GM19240 (cell line): Measurements from ENCODE around the gene TFAP2D.

Experiments
- DNase-seq: peaks from one replicate; pipeline ENCODE4 v3.0.0; 2011; ENCODE audit warnings: low spot score; ENCODE audit not compliant: insufficient read length

Gene TFAP2D

DNA sequence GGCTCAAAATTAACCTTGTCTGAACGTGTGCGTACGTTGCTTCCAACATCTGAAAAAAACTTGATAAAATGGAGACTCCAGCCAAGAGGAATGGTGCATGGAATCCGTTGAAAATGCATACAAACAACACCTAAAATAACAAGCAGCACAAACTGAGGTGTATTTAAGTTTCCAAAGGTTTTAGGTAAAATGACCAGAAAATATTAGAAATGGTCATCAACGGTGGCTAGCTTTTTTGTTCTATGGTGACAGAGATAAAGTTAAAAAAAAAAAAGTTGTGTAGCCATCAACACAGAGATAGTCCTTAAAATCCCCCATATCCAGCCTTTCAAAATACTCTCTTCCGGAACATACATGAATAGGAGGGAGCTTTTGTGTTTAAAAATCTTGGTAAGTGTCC lies 104.7 kb downstream of the TFAP2D start:
- no peak for DNase-seq

DNA sequence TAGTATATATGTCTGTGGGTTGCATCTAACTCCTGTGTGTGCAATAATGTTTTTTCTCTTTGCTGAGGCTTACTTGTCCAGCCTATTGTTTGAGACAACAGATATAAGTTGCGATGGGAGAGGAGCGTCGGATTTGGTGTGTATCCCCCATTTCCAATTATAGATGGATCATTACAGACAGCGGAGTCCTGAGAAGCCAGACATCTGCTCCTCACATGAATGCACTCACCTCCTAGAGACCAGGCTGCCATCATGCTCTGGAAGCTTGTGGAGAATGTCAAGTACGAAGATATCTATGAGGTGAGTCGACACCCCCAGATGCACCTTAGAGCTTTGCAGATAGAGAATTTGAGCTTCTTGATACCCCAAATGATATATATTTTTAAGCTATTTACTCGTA lies 105.3 kb downstream of the TFAP2D start, which contains the start of gene TFAP2B:
TFAP2B (plus strand) TSS at position 199 of the 400 bp plus-strand sequence; CDS start at position 220, 21 bp downstream.
- DNase-seq: no peak

DNA sequence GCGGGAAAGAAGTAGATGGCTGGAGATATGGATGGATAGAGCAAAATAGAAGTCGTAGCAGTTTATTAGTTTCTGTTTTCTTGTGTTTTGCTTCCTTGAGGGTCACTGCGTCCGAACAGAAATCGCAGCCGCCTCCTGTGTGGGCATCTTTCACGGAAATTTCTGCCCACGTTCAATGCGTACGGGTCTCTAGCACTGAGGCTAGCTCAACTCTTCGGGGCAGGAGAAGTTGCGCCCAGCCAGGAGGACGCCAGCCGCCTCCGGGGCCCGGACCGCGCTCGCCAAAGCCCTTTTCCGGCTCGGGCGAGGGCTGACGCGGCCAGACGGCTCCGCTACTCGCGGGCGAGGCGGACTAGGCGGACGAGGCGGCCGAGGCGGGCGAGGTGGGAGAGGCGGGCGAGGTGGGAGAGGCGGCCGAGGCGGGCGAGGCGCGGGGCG lies 106.2 kb downstream of the TFAP2D start:
- no peak for DNase-seq

DNA sequence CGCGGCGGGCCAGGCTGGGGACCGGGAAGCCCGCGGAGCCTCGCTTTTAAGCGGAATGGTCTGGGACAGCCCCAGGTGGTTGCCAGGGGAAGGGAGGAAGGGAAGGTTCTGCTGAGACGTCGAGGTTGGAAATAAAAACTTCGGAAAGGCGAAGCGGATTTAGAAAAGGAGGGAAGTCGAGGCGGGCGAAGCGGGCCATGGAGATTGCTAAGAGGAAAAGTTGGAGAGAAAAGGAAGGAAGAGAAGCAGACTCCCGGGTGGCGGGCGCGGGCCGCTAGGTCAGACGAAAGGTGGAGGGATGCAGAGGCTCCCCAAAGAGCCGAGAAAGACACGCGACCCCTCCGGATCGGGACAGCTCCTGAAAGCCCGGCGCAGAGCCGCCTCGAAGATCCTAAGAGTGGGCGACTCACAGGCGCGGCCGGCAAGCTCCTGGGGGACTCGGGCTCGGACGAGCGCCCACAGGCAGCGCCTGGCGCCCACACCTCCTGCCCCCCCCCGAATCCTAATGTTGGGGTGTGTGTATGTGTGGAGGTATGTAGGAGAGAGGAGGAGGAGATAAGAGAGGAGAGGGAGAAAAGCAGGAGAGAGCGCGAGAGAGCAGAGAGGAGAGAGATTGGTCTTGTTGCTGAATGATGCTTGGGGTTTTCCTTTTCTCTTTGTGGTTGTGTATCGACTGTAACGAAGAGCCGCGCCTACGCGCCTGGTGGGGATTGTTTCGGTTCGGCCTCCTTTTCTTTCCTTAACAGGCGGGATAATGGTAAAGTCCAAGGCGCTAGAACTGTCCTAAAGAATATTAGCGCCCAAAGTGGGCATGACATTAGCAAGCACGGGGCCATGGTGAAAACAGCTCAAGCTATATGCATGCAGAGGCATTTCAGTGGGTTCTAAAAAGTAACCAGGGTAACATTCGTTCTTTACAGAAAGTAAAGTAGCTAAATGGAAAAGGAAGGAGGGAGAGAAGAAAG lies 106.9 kb downstream of the TFAP2D start:
- DNase-seq: no peak

DNA sequence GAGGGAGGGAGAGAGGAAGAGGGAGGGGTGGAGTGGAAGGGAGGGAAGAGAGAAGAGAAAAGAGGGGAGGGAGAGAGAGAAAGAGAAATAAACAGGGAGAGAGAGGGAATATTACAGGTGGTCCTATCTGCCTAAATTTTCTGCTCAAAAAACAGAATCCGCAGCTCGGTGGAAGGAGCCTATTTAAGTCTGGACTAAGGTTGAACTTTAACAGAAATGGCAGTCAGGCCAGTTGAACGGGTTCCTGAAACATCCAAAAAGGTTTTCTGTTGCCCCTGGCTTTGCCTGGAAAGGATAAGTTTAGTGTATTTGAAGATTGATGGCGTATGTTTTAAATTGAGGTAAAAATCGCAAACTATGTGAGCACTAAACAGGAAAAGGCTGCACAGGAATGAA lies 107.5 kb downstream of the TFAP2D start:
- DNase-seq: no peak

DNA sequence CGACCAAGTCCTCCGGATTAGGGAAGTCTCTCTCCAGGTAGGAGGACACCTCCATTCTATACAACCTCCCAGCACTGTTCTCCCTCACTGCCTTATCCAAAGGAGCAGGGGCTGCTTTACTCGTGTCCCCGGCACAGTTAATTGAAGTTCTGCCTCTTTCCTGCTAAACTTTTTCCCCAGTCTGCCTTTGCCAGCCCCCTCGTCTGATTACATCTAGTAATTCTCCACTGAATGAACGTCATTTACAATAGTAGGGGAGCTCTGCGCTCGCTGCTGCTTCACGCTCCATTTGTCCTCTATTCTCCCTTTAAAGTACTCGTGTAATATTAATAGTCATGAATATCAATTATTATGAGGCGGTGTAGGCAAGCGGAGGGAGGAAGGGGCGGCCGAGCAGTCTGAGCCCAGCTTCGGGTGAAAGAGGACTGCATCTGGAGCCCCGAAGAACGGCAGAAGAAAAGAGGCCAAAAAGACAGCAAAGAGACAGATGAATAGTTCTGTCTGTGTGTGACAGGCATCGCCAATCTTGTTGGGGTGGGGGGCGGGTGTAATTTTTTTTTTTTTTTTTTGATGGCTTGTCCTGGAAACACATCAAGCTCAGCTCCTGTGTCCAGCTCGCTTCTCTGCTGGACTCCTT lies 108.2 kb downstream of the TFAP2D start:
- no peak for DNase-seq

DNA sequence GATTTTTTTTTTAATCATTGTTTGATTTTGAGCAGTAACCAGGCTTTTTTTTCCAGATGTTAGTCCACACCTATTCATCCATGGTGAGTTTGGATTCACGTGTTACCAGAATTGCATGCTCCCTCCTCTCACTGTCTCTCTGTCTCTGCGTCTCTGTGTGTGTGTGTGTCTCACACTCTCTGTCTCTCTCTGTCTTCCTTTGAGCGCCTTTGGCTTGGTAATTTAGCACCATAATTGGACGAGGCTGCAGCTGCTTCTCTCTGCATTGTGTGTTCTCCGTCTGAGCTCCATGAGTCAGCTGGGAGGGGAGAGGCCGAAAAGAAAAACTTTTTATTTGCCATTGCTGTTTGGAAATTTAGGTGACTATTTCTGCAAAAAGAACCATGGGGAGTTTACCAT lies 108.8 kb downstream of the TFAP2D start:
- no peak for DNase-seq
